HCT116 (cell line): ENCODE measurements around the gene AOPEP. TPM values are rescaled to one million over a fixed set of nuclear protein-coding genes. Genes with fewer than 3 reads are reported as not detected.

ENCODE experiments used
- ATAC-seq: fragments of 200-7000 bp; cut with Tn5 transposase; 2 replicates; pipeline ENCODE4 v1.9.1; 2020; ENCODE audit warnings: mild to moderate bottlenecking, moderate library complexity
- BruUV-seq: library from RNA; stranded (reverse); fragments of 400-500 nt; replicated peaks from 2 replicates; lab custom pipeline; 2021; lab: Mats Ljungman, UMichigan
- CTCF ChIA-PET: fragments of 300-600 bp; sonication (Branson Sonifier 250); formaldehyde crosslinking; loops from one replicate; lab custom pipeline; 2021; ENCODE audit warnings: antibody characterized with exemption; lab: Charles Lee
- POLR2A ChIA-PET: fragments of 300-600, 350-600 bp; sonication (Branson Sonifier 250); formaldehyde crosslinking; loops from one replicate; lab custom pipeline; 2021; ENCODE audit warnings: antibody characterized with exemption; lab: Charles Lee
- RAD21 ChIA-PET, 2 experiments: fragments of 300-600 bp; sonication (Branson Sonifier 250); formaldehyde crosslinking; loops; one replicate each; lab custom pipeline; 2023; ENCODE audit warnings: low total read pairs in 2 of 2; ENCODE audit not compliant: uncharacterized antibody in 2 of 2, unreplicated experiment in 2 of 2, low non-redundant PET in 1 of 2; lab: Charles Lee
- DNase-seq: peaks from one replicate; pipeline ENCODE4 v3.0.0-alpha.2; 2010; ENCODE audit warnings: low read depth, low spot score
- H2AFZ ChIP-seq: fragments of 200-600 bp; shearing (Covaris generic), sonication (generic); 2 replicates; pipeline ENCODE4 v1.6.1; 2017; ENCODE audit warnings: low read depth, mixed run types, mixed read lengths, antibody characterized with exemption, low read length; ENCODE audit not compliant: poor library complexity, severe bottlenecking
- H3K27ac ChIP-seq: 2 replicates; pipeline ENCODE4 v1.5.1; 2012; ENCODE audit warnings: low read depth, low read length
- H3K27me3 ChIP-seq: fragments of 200-600 bp; sonication (generic); 2 replicates; pipeline ENCODE4 v1.6.1; 2016; ENCODE audit warnings: mixed run types, low read length, mixed read lengths; ENCODE audit not compliant: insufficient read depth
- H3K36me3 ChIP-seq, 2 experiments: fragments of 200-500 bp in 1 of 2; fragments of 200-600 bp in 1 of 2; sonication (Bioruptor generic) in 1 of 2; sonication (generic) in 1 of 2; 2 replicates each; pipeline versions ENCODE4 v1.5.1 to v1.6.1; 2014 to 2016; ENCODE audit warnings: low read length in 2 of 2, inconsistent platforms in 1 of 2, mixed read lengths in 1 of 2, mixed run types in 1 of 2; ENCODE audit not compliant: insufficient read depth in 2 of 2, control insufficient read depth in 1 of 2
- H3K4me1 ChIP-seq, 2 experiments: fragments of 200-600 bp in 1 of 2; sonication (generic) in 1 of 2; 2 replicates each; pipeline versions ENCODE4 v1.5.1 to v1.6.1; 2012 to 2017; ENCODE audit warnings: low read length in 2 of 2, inconsistent platforms in 1 of 2, mild to moderate bottlenecking in 1 of 2, mixed read lengths in 1 of 2, mixed run types in 1 of 2, moderate library complexity in 1 of 2; ENCODE audit not compliant: insufficient read depth in 2 of 2, control insufficient read depth in 1 of 2
- H3K4me2 ChIP-seq: fragments of 200-600 bp; sonication (generic); 2 replicates; pipeline ENCODE4 v1.6.1; 2017; ENCODE audit warnings: mixed run types, low read length, mixed read lengths
- H3K4me3 ChIP-seq, 2 experiments: fragments of 200-600 bp in 1 of 2; sonication (generic) in 1 of 2; replicated peaks in 1 of 2; 2 replicates each; pipeline ENCODE4 v1.5.1; 2011 to 2016; ENCODE audit warnings: low read length in 2 of 2, control low read depth in 1 of 2, low read depth in 1 of 2, mild to moderate bottlenecking in 1 of 2, mixed read lengths in 1 of 2, mixed run types in 1 of 2
- H3K79me2 ChIP-seq: fragments of 200-600 bp; sonication (generic); 2 replicates; pipeline ENCODE4 v1.6.1; 2017; ENCODE audit warnings: mild to moderate bottlenecking, mixed run types, low read length, moderate library complexity, mixed read lengths; ENCODE audit not compliant: insufficient read depth
- H3K9ac ChIP-seq: fragments of 200-600 bp; sonication (generic); 2 replicates; pipeline ENCODE4 v1.6.1; 2016; ENCODE audit warnings: low read length, mixed read lengths
- H3K9me2 ChIP-seq: fragments of 200-600 bp; sonication (generic), shearing (Covaris generic); 2 replicates; pipeline ENCODE4 v1.6.1; 2017; ENCODE audit warnings: mixed run types, mild to moderate bottlenecking, moderate library complexity; ENCODE audit not compliant: insufficient read depth
- H3K9me3 ChIP-seq, 2 experiments: fragments of 200-500 bp in 1 of 2; fragments of 200-600 bp in 1 of 2; sonication (Bioruptor generic) in 1 of 2; sonication (generic) in 1 of 2; 2 replicates each; pipeline ENCODE4 v1.6.1; 2014 to 2017; ENCODE audit warnings: low read length in 2 of 2, mixed read lengths in 2 of 2, inconsistent platforms in 1 of 2, low read depth in 1 of 2, mild to moderate bottlenecking in 1 of 2, mixed run types in 1 of 2, moderate library complexity in 1 of 2; ENCODE audit not compliant: control insufficient read depth in 1 of 2, insufficient read depth in 1 of 2
- H4K20me1 ChIP-seq: fragments of 200-600 bp; sonication (generic), shearing (Covaris generic); 2 replicates; pipeline ENCODE4 v1.6.1; 2017; ENCODE audit warnings: mixed run types, mild to moderate bottlenecking, moderate library complexity; ENCODE audit not compliant: insufficient read depth
- CEBPB ChIP-seq: IDR thresholded peaks from 2 replicates; pipeline ENCODE4 v1.6.1; 2012; ENCODE audit warnings: low read depth
- ELF1 ChIP-seq: IDR thresholded peaks from 2 replicates; pipeline ENCODE4 v1.6.1; 2012; ENCODE audit warnings: low read depth, borderline replicate concordance
- EZH2 ChIP-seq: fragments of 200-600 bp; sonication (generic); IDR thresholded peaks from 2 replicates; pipeline ENCODE4 v1.6.1; 2017; ENCODE audit warnings: antibody characterized with exemption, mixed run types
- EZH2phosphoT487 ChIP-seq: fragments of 200-600 bp; IDR thresholded peaks from 2 replicates; pipeline ENCODE4 v1.6.1; 2018; ENCODE audit warnings: antibody characterized with exemption, borderline replicate concordance
- POLR2A ChIP-seq: IDR thresholded peaks from 2 replicates; pipeline ENCODE4 v1.7.0; 2011; ENCODE audit warnings: borderline replicate concordance; ENCODE audit not compliant: insufficient read depth, insufficient read length; ENCODE audit errors: extremely low read depth
- SP1 ChIP-seq: IDR thresholded peaks from 2 replicates; pipeline ENCODE4 v1.6.1; 2012; ENCODE audit warnings: low read depth
- intact Hi-C: fragments of 100-400 bp; cut with micrococcal nuclease; formaldehyde crosslinking; loops from 2 replicates; pipeline ENCODE4 v1.10.0; 2022
- total RNA-seq: library from RNA; stranded (reverse); gene quantifications from one replicate; pipeline ENCODE4 v1.2.1, GENCODE V29; 2021; ENCODE audit not compliant: unreplicated experiment
- TF ChIP-seq, protein P1 (sequence below): IDR thresholded peaks from 2 replicates; pipeline ENCODE4 v1.6.1; 2012
- TF ChIP-seq, protein P2 (sequence below), 3 experiments: fragments of 200-600 bp in 1 of 3; sonication (generic) in 1 of 3; IDR thresholded peaks in 2 of 3; conservative IDR thresholded peaks in 1 of 3; 2 replicates each; pipeline ENCODE4 v1.5.1; 2012 to 2017; ENCODE audit warnings: low read depth in 2 of 3, low read length in 2 of 3, antibody characterized with exemption in 1 of 3, borderline replicate concordance in 1 of 3, control low read depth in 1 of 3, mild to moderate bottlenecking in 1 of 3, mixed read lengths in 1 of 3, mixed run types in 1 of 3, moderate library complexity in 1 of 3; ENCODE audit not compliant: insufficient read depth in 1 of 3

The AOPEP gene
- total RNA-seq, 1 experiment from 2014 or later: 15.1 TPM

DNA sequence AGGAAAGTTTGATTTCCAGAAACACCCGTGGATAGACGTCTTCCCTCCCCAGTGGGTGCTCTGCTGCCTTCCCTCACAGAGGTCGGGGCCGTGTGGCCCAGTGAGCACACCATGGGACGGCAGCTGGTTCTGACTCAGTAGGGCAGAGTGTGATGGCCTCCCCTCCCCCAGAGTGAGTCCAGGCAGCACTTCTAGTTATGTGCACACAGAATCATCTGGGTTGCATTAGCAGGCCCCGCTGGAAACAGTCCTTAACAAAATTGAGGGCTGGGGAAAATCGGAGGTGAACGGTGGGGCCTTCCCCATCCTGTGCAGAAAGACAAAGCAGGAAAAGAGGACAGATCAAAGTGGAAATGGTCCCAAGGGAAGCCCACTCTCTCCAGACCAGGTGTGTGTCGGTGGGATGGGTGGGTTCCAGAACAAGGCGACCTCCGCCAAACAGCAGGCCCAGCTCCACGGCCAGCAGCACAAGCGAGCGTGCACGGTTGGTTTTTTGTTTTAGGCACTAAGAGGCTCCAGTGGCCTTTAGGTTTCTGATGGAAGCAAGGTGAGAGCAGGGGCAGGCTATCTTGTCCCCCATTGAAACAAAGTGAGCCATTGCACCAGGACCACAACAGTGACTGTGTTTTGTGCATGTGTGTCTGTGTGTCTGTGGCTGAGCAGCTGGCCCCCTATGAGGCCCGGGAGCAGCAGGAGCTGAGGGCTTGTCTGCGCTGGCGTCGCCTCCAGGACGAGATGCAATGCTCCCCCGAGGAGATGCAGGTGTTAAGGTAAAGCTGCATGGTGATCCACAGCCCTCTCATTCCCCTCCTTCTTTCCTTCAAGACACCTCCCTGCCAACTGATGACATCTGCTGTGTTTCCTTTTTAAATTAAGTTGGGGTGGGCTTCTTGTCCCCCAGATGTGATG is 201.5 kb downstream of the AOPEP start:
- Histone ChIP-seq H3K4me3 (no peak overlapping the region), H3K9ac (no peak overlapping the region), H3K4me2 (no peak overlapping the region), H3K9me3 (no peaks in the 10 kb centered on the region), H3K27me3 (no peaks in the 10 kb centered on the region), H3K36me3 (no peaks in the 10 kb centered on the region), H4K20me1 (no peaks in the 10 kb centered on the region), H3K79me2 (no peaks in the 10 kb centered on the region), H3K27ac (no peak overlapping the region), H2AFZ (no peak overlapping the region), H3K9me2 (no peaks in the 10 kb centered on the region), H3K4me1 (peaks cover 1 to 2% of the 10 kb centered on the region in 2 experiments; a peak in 3 of 4 replicates)
- no TSS peak for BruUV-seq
- ChIA-PET CTCF (no interaction called here), RAD21 (no interaction called here), POLR2A (no interaction called here)
- ATAC-seq: no peak
- intact Hi-C loops: no loop called here
- no peak for DNase-seq
- TF ChIP-seq EZH2 (no peak), SP1 (no peak), CEBPB (no peak), EZH2phosphoT487 (no peak), ELF1 (no peak), POLR2A (no peak)
- TF ChIP-seq, protein P1, sequence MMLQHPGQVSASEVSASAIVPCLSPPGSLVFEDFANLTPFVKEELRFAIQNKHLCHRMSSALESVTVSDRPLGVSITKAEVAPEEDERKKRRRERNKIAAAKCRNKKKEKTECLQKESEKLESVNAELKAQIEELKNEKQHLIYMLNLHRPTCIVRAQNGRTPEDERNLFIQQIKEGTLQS: no peak
- TF ChIP-seq, protein P2, sequence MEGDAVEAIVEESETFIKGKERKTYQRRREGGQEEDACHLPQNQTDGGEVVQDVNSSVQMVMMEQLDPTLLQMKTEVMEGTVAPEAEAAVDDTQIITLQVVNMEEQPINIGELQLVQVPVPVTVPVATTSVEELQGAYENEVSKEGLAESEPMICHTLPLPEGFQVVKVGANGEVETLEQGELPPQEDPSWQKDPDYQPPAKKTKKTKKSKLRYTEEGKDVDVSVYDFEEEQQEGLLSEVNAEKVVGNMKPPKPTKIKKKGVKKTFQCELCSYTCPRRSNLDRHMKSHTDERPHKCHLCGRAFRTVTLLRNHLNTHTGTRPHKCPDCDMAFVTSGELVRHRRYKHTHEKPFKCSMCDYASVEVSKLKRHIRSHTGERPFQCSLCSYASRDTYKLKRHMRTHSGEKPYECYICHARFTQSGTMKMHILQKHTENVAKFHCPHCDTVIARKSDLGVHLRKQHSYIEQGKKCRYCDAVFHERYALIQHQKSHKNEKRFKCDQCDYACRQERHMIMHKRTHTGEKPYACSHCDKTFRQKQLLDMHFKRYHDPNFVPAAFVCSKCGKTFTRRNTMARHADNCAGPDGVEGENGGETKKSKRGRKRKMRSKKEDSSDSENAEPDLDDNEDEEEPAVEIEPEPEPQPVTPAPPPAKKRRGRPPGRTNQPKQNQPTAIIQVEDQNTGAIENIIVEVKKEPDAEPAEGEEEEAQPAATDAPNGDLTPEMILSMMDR (IDR thresholded peaks at IDR 0.05 in 2 of 3, conservative IDR thresholded peaks at IDR 0.05 in 1 of 3; ENCODE audit: borderline replicate concordance in 1 of 3, insufficient read depth in 1 of 3, low read depth in 2 of 3, low read length in 2 of 3): no peak
